HEK293 (cell line): ENCODE results near the gene GNAS.

Experiments used
- CTCF ChIA-PET: fragments of 350-600 bp; formaldehyde crosslinking; extraction: SDS; loops from one replicate; lab custom pipeline; 2021; ENCODE audit warnings: antibody characterized with exemption; lab: Yijun Ruan, JAX
- POLR2A ChIA-PET: fragments of 300-600 bp; formaldehyde crosslinking; extraction: SDS; loops from one replicate; lab custom pipeline; 2020; ENCODE audit warnings: antibody characterized with exemption, inconsistent platforms; lab: Yijun Ruan, JAX
- H3K27ac ChIP-seq: fragments of 200-500 bp; sonication (Bioruptor generic); 2 replicates; pipeline ENCODE4 v1.5.1; 2014; ENCODE audit warnings: low read depth, low read length, control low read depth, inconsistent platforms; ENCODE audit errors: extremely low read depth
- H3K36me3 ChIP-seq, 2 experiments: fragments of 200-500 bp in 1 of 2; sonication (Bioruptor generic) in 1 of 2; 1 replicate in 1 of 2; 2 replicates in 1 of 2; pipeline ENCODE4 v1.5.1; 2014 to 2017; ENCODE audit warnings: inconsistent platforms in 2 of 2, low read length in 2 of 2; ENCODE audit not compliant: control insufficient read depth in 2 of 2, insufficient read depth in 1 of 2
- H3K4me1 ChIP-seq: fragments of 200-500 bp; sonication (Bioruptor generic); 2 replicates; pipeline ENCODE4 v1.5.1; 2014; ENCODE audit warnings: mild to moderate bottlenecking, low read length, inconsistent platforms; ENCODE audit not compliant: control insufficient read depth, insufficient read depth
- H3K4me3 ChIP-seq: 2 replicates; pipeline ENCODE4 v1.5.1; 2011; ENCODE audit warnings: low read depth, mild to moderate bottlenecking, control low read depth, low read length, moderate library complexity
- H3K9me3 ChIP-seq: fragments of 200-500 bp; sonication (Bioruptor generic); 2 replicates; pipeline ENCODE4 v1.5.1; 2014; ENCODE audit warnings: low read depth, low read length, inconsistent platforms; ENCODE audit not compliant: control insufficient read depth, insufficient read depth
- ATF2 ChIP-seq: fragments of 450-650 bp; formaldehyde crosslinking; IDR thresholded peaks from 2 replicates; pipeline ENCODE4 v1.5.1; 2016; ENCODE audit warnings: missing biosample characterization, missing genetic modification characterization, low read depth
- CTCF ChIP-seq: fragments of 450-650 bp; formaldehyde crosslinking; IDR thresholded peaks from 2 replicates; pipeline ENCODE4 v1.5.1; 2016; ENCODE audit warnings: missing biosample characterization, missing genetic modification characterization
- EGR2 ChIP-seq: fragments of 450-650 bp; formaldehyde crosslinking; IDR thresholded peaks from 2 replicates; pipeline ENCODE4 v1.5.1; 2016; ENCODE audit warnings: low read depth, missing biosample characterization, missing genetic modification characterization
- GLIS2 ChIP-seq: fragments of 450-650 bp; formaldehyde crosslinking; IDR thresholded peaks from 2 replicates; pipeline ENCODE4 v1.5.1; 2016; ENCODE audit warnings: missing biosample characterization, missing genetic modification characterization
- KLF16 ChIP-seq: fragments of 450-650 bp; formaldehyde crosslinking; IDR thresholded peaks from 2 replicates; pipeline ENCODE4 v1.5.1; 2017; ENCODE audit warnings: missing biosample characterization, missing genetic modification characterization
- KLF17 ChIP-seq: fragments of 450-650 bp; formaldehyde crosslinking; IDR thresholded peaks from 2 replicates; pipeline ENCODE4 v1.5.1; 2016; ENCODE audit warnings: missing biosample characterization, missing genetic modification characterization
- PRDM4 ChIP-seq: fragments of 450-650 bp; formaldehyde crosslinking; IDR thresholded peaks from 2 replicates; pipeline ENCODE4 v1.5.1; 2017; ENCODE audit warnings: missing biosample characterization, missing genetic modification characterization
- ZBTB11 ChIP-seq: fragments of 450-650 bp; formaldehyde crosslinking; conservative IDR thresholded peaks from 2 replicates; pipeline ENCODE4 v1.5.1; 2016; ENCODE audit warnings: low read depth, missing biosample characterization, missing genetic modification characterization
- ZNF138 ChIP-seq: fragments of 450-650 bp; formaldehyde crosslinking; IDR thresholded peaks from 2 replicates; pipeline ENCODE4 v1.5.1; 2016; ENCODE audit warnings: missing biosample characterization, missing genetic modification characterization, borderline replicate concordance
- ZNF146 ChIP-seq: fragments of 450-650 bp; formaldehyde crosslinking; IDR thresholded peaks from 2 replicates; pipeline ENCODE4 v1.5.1; 2016; ENCODE audit warnings: missing biosample characterization, missing genetic modification characterization
- ZNF184 ChIP-seq: fragments of 450-650 bp; IDR thresholded peaks from 2 replicates; pipeline ENCODE4 v1.5.1; 2018; ENCODE audit warnings: missing biosample characterization, mild to moderate bottlenecking, missing genetic modification characterization
- ZNF19 ChIP-seq: fragments of 450-650 bp; formaldehyde crosslinking; IDR thresholded peaks from 2 replicates; pipeline ENCODE4; 2016; ENCODE audit warnings: missing biosample characterization, missing genetic modification characterization, low read depth
- ZNF2 ChIP-seq: fragments of 450-650 bp; formaldehyde crosslinking; IDR thresholded peaks from 2 replicates; pipeline ENCODE4 v1.5.1; 2016; ENCODE audit warnings: missing biosample characterization, missing genetic modification characterization
- ZNF292 ChIP-seq: fragments of 450-650 bp; formaldehyde crosslinking; IDR thresholded peaks from 2 replicates; pipeline ENCODE4 v1.5.1; 2016; ENCODE audit warnings: low read depth, missing biosample characterization, missing genetic modification characterization, borderline replicate concordance
- ZNF335 ChIP-seq: fragments of 450-650 bp; formaldehyde crosslinking; conservative IDR thresholded peaks from 2 replicates; pipeline ENCODE4 v1.5.1; 2016; ENCODE audit warnings: missing biosample characterization, missing genetic modification characterization
- ZNF530 ChIP-seq: fragments of 450-650 bp; formaldehyde crosslinking; IDR thresholded peaks from 2 replicates; pipeline ENCODE4 v1.5.1; 2016; ENCODE audit warnings: low read depth, missing biosample characterization, missing genetic modification characterization
- ZNF639 ChIP-seq: fragments of 450-650 bp; formaldehyde crosslinking; IDR thresholded peaks from 2 replicates; pipeline ENCODE4 v1.5.1; 2016; ENCODE audit warnings: missing biosample characterization, missing genetic modification characterization
- ZSCAN30 ChIP-seq: fragments of 450-650 bp; IDR thresholded peaks from 2 replicates; pipeline ENCODE4 v1.5.1; 2018; ENCODE audit warnings: missing biosample characterization, mild to moderate bottlenecking, missing genetic modification characterization, moderate library complexity
- ZSCAN4 ChIP-seq: fragments of 450-650 bp; formaldehyde crosslinking; IDR thresholded peaks from 2 replicates; pipeline ENCODE4 v1.5.1; 2017; ENCODE audit warnings: missing biosample characterization, missing genetic modification characterization

GNAS gene

GRCh38 chr20:58950603-58951002 is 98.1 kb downstream of the GNAS start:
- ChIA-PET POLR2A (no interaction called here), CTCF (interaction anchor here (0.7 kb wide), 1 partner anchor 12 kb away, joined by 3 read pairs; no protein-coding TSS in a partner anchor)
- TF ChIP-seq KLF17 (tag by site-specific recombination): no peak
- TF ChIP-seq PRDM4: no peak
- TF ChIP-seq ZNF2 (tag by site-specific recombination): no peak
- TF ChIP-seq GLIS2 (tag by site-specific recombination): no peak
- no peak for TF ChIP-seq CTCF
- no peak for TF ChIP-seq ZBTB11 (tag by site-specific recombination)
- no peak for TF ChIP-seq ZNF146 (tag by site-specific recombination)
- no peak for TF ChIP-seq ZNF639 (tag by site-specific recombination)
- TF ChIP-seq ZSCAN4: no peak
- TF ChIP-seq EGR2 (tag by site-specific recombination): no peak
- TF ChIP-seq ATF2: no peak
- TF ChIP-seq ZNF184 (tag by site-specific recombination): no peak
- TF ChIP-seq ZNF138 (tag by site-specific recombination): no peak
- no peak for TF ChIP-seq ZNF19 (tag by site-specific recombination)
- no peak for TF ChIP-seq ZNF292 (tag by site-specific recombination)
- TF ChIP-seq KLF16 (tag by site-specific recombination): no peak
- no peak for TF ChIP-seq ZNF335 (tag by site-specific recombination)
- TF ChIP-seq ZNF530: no peak
- no peak for TF ChIP-seq ZSCAN30 (tag by site-specific recombination)
- TF ChIP-seq, all 188 proteins: peak for 0

More at GRCh38 chr20:58950603-58951002, 98.1 kb downstream of the GNAS start:
- no peaks in the 10 kb centered on the region for H3K36me3 ChIP-seq
- no peak overlapping the region for H3K4me3 ChIP-seq
- H3K4me1 ChIP-seq: no peaks in the 10 kb centered on the region
- H3K9me3 ChIP-seq: no peaks in the 10 kb centered on the region
- no peak overlapping the region for H3K27ac ChIP-seq
